Loucy (cell line): Measurements from ENCODE around the gene OLAH.

Experiments
- CTCF ChIP-seq: fragments of 200-600 bp; sonication (generic); conservative IDR thresholded peaks from 2 replicates; pipeline ENCODE4 v1.5.1; 2014; ENCODE audit warnings: mild to moderate bottlenecking, antibody characterized with exemption, low read length
- EZH2phosphoT487 ChIP-seq: fragments of 200-600 bp; IDR thresholded peaks from 2 replicates; pipeline ENCODE4 v1.6.1; 2018; ENCODE audit warnings: antibody characterized with exemption, mild to moderate bottlenecking, moderate library complexity, borderline replicate concordance

- TF ChIP-seq CTCF (no peak), EZH2phosphoT487 (no peak)
Measured at GRCh38 chr10:15069230-15069629, 25.5 kb downstream of the OLAH start.
